Esophagus squamous epithelium (tissue), 5 donors: ENCODE data around the gene FBXO10. TPM values are rescaled to one million over a fixed set of nuclear protein-coding genes. Genes with fewer than 3 reads are reported as not detected.
"Not testable (repeated sequence)": the region's sequence is repeated elsewhere in the genome, so short reads cannot be mapped to it uniquely, and the experiment has no call there.

Source experiments
- DNase-seq: peaks from one replicate; lab custom pipeline; 2025; lab: John Stamatoyannopoulos, UW
- H3K27ac ChIP-seq, 4 donors: fragments of 200-600 bp; sonication (generic); one replicate each; pipeline ENCODE4 v1.5.1; 2016 to 2019; ENCODE audit warnings: mild to moderate bottlenecking in 1 of 4
- H3K27me3 ChIP-seq, 4 donors: fragments of 200-600 bp; sonication (generic); 1 replicate in 3 of 4; 2 replicates in 1 of 4; pipeline versions ENCODE4 v1.5.1 to v1.6.0; 2017 to 2021; ENCODE audit warnings: antibody characterized with exemption in 1 of 4
- H3K36me3 ChIP-seq, 3 donors: fragments of 200-600 bp; sonication (generic); one replicate each; pipeline ENCODE4 v1.5.1; 2016 to 2019
- H3K4me1 ChIP-seq, 3 donors: fragments of 200-600 bp; sonication (generic); one replicate each; pipeline ENCODE4 v1.5.1; 2017 to 2019
- H3K4me3 ChIP-seq, 4 donors: fragments of 200-600 bp; sonication (generic); 1 replicate in 3 of 4; 2 replicates in 1 of 4; pipeline ENCODE4 v1.5.1; 2016 to 2019; ENCODE audit warnings: mild to moderate bottlenecking in 2 of 4, moderate library complexity in 1 of 4
- H3K9me3 ChIP-seq, 3 donors: fragments of 200-600 bp; sonication (generic); one replicate each; pipeline ENCODE4 v1.5.1; 2016 to 2019
- POLR2A ChIP-seq, 4 donors: fragments of 450-650 bp; IDR thresholded peaks; one replicate each; pipeline ENCODE4 v1.6.1; 2017; ENCODE audit warnings: antibody characterized with exemption in 4 of 4, mild to moderate bottlenecking in 4 of 4, moderate library complexity in 3 of 4
- WGBS, 2 donors: methylation state at CpG; one replicate each; pipeline ENCODE4 v1.1.5; 2018; 5-methylcytosine and 5-hydroxymethylcytosine counted together
- intact Hi-C: fragments of 100-400 bp; cut with DNase I; formaldehyde crosslinking; loops from one replicate; pipeline ENCODE4 v1.15.0; 2022
- total RNA-seq, 4 donors: library from RNA; depleted of rRNA; stranded (reverse); fragments of >200 nt; gene quantifications; one replicate each; pipeline ENCODE4 v1.1.0, GENCODE V29; 2016
- TF ChIP-seq, protein P1 (sequence below), 6 experiments: fragments of 450-650 bp in 4 of 6; fragments of 200-600 bp in 2 of 6; sonication (generic) in 2 of 6; IDR thresholded peaks; one replicate each; pipeline ENCODE4 v1.5.1; 2016 to 2019; ENCODE audit warnings: antibody characterized with exemption in 6 of 6, mild to moderate bottlenecking in 4 of 6, moderate library complexity in 4 of 6
- donor health status: DM: yes; HTN: yes; CAD: no.

FBXO10 gene
- total RNA-seq, 4 donors from 2014 or later = 3.4 to 6.0 (median 4.4) TPM

DNA sequence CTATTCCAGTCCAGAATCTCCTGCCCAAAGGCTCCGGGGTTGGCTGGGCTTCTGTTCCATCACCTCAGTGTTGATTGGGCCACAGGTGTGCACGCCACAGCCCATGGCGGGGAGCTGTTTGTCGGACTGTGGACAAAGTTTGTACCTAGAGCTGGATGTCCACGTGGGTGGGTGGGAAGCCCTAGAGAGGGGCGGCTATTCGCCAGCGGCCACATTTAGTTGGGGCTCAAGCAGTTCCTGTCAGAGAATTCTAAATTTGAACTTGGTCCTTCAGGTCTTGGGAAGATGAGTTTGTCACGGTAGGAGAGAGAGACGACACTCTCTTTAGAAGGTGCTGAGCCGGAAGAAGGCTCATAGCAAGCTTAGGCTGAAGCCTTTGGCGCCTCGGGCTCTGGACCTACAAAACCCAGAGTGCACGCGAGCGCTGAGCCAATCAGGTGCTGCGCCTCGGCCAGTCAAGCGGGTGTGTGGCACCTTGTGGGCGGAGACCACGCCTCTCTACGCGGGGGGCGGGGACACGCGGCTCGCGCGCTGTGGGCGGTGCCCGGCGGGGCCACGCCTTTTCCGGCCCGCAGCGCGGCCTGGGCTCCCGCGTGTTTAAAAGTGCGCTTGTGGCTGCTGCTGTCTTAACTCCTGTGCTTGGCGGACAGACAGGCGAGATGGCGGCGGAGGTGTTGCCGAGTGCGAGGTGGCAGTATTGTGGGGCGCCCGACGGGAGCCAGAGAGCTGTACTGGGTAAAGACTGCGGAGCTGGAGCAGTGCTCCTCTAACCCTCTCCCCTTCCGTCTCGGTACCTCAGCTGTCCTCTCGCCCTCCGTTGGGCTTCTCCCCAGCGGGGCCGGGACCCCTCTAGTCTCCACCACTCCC, 90.6 kb downstream of the FBXO10 start, which contains the start of gene POLR1E:
Gene POLR1E (plus strand): TSS at position 560 of the 867 bp plus-strand sequence. CDS start 100 bp downstream, at position 660.
- intact Hi-C loops = no loop called here
- peak; percentile 77 for DNase-seq
- Histone ChIP-seq H3K36me3 (peaks cover 0 to 27% (median 0%) of the 10 kb centered on the region in 3 donors), H3K27ac (peak within 1 kb of the TSS; percentile 84 to 89 (median 88)), H3K4me1 (peaks cover 21 to 42% (median 23%) of the 10 kb centered on the region in 3 donors), H3K4me3 (peak within 1 kb of the TSS; percentile 58 to 92 (median 76)), H3K27me3 (peaks cover 0 to 2% (median 0%) of the 10 kb centered on the region in 4 donors), H3K9me3 (no peaks in the 10 kb centered on the region)
- TF ChIP-seq, protein P1, sequence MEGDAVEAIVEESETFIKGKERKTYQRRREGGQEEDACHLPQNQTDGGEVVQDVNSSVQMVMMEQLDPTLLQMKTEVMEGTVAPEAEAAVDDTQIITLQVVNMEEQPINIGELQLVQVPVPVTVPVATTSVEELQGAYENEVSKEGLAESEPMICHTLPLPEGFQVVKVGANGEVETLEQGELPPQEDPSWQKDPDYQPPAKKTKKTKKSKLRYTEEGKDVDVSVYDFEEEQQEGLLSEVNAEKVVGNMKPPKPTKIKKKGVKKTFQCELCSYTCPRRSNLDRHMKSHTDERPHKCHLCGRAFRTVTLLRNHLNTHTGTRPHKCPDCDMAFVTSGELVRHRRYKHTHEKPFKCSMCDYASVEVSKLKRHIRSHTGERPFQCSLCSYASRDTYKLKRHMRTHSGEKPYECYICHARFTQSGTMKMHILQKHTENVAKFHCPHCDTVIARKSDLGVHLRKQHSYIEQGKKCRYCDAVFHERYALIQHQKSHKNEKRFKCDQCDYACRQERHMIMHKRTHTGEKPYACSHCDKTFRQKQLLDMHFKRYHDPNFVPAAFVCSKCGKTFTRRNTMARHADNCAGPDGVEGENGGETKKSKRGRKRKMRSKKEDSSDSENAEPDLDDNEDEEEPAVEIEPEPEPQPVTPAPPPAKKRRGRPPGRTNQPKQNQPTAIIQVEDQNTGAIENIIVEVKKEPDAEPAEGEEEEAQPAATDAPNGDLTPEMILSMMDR (IDR thresholded peaks at IDR 0.05) = no peak
- TF ChIP-seq POLR2A (IDR thresholded peaks at IDR 0.05) = peak in 3 of 4 donors; percentile 64 to 80 (median 76)
- 3 to 18% methylated on average over 13 to 29 of the region's 56 CpGs for WGBS, 2 donors

GRCh38 chr9:37480759-37481158, 95.4 kb downstream of the FBXO10 start:
- no peak for TF ChIP-seq POLR2A (IDR thresholded peaks at IDR 0.05)
- TF ChIP-seq, protein P1 (IDR thresholded peaks at IDR 0.05) = no peak
- Histone ChIP-seq H3K4me1 (peaks cover 0 to 14% (median 4%) of the 10 kb centered on the region in 3 donors), H3K36me3 (no peaks in the 10 kb centered on the region), H3K4me3 (no peak overlapping the region), H3K27me3 (peaks cover 0 to 13% (median 0%) of the 10 kb centered on the region in 4 donors), H3K9me3 (no peaks in the 10 kb centered on the region), H3K27ac (no peak overlapping the region)
- DNase-seq = no peak
- intact Hi-C loops = no loop called here
- 74 to 90% methylated on average over 3 of the region's 3 CpGs for WGBS, 2 donors

DNA sequence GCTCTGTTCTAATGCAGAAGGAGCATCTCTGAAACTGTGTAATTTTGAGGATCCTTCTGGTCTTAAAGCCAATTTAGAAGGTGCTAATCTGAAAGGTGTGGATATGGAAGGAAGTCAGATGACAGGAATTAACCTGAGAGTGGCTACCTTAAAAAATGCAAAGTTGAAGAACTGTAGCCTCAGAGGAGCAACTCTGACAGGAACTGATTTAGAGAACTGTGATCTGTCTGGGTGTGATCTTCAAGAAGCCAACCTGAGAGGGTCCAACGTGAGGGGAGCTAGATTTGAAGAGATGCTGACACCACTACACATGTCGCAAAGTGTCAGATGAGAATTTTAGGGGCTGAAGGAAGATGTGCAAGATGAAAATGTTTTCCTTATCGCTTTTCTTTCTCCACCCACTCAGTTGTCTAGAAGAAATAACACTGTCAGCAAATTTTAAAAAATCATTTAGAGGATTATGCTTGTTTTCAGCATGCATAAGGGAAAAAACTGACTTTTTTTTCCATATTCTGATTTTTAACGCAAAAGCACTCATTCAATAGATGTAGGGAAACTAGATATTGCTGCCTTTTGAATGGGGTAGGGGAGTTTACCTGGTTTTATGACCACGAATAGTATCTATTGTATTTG, 98.1 kb downstream of the FBXO10 start:
- peaks cover 0 to 13% (median 0%) of the 10 kb centered on the region in 4 donors for H3K27me3 ChIP-seq
- intact Hi-C loops, H3K36me3 ChIP-seq, H3K4me1 ChIP-seq, H3K4me3 ChIP-seq, DNase-seq, H3K27ac ChIP-seq, H3K9me3 ChIP-seq: not testable (repeated sequence)
- WGBS, 2 donors = 62 to 63% methylated on average over 5 of the region's 5 CpGs

DNA sequence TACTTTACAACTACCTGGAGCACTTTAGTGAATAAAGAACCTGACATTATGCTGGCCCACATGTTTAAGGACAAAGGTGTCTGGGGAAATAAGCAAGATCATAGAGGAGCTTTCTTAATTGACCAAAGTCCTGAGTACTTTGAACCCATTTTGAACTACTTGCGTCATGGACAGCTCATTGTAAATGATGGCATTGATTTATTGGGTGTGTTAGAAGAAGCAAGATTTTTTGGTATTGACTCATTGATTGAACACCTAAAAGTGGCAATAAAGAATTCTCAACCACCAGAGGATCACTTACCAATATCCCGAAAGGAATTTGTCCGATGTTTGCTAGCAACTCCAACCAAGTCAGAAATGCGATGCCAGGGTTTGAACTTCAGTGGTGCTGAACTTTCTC, 98.7 kb downstream of the FBXO10 start:
- 79 to 82% methylated on average over 4 of the region's 4 CpGs for WGBS, 2 donors
- intact Hi-C loops, DNase-seq: not testable (repeated sequence)

DNA sequence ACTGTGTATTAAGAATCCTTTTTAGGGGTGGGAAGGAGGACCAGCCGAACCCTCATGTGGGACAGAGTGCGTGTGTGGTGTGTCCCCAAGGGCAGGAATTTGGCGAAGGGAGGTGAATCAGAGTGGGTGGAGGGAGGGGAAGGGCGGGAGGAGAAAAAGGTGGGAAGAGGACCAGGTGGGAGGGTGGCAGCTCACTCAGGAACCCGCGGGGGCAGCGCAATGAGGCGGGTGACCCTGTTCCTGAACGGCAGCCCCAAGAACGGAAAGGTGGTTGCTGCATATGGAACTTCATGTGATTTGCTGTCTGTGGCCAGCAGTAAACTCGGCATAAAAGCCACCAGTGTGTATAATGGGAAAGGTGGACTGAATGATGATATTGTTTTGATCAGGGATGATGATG, 99.2 kb downstream of the FBXO10 start:
- no peaks in the 10 kb centered on the region for H3K36me3 ChIP-seq
- H3K27me3 ChIP-seq = peaks cover 0 to 13% (median 0%) of the 10 kb centered on the region in 4 donors
- intact Hi-C loops = no loop called here
- 69 to 74% methylated on average over 11 of the region's 11 CpGs for WGBS, 2 donors
- H3K9me3 ChIP-seq = peaks cover 0 to 5% (median 5%) of the 10 kb centered on the region in 3 donors
- DNase-seq = no peak
- H3K4me3 ChIP-seq = no peak overlapping the region
- H3K27ac ChIP-seq = no peak overlapping the region
- TF ChIP-seq POLR2A (IDR thresholded peaks at IDR 0.05) = no peak
- TF ChIP-seq, protein P1 (IDR thresholded peaks at IDR 0.05) = no peak
- H3K4me1 ChIP-seq = peaks cover 1 to 14% (median 8%) of the 10 kb centered on the region in 3 donors

More for the DNA sequence above, 98.7 kb downstream of the FBXO10 start:
- H3K36me3 ChIP-seq, H3K27ac ChIP-seq, H3K4me3 ChIP-seq, H3K9me3 ChIP-seq: not testable (repeated sequence)
- Histone ChIP-seq H3K27me3 (peaks cover 0 to 13% (median 0%) of the 10 kb centered on the region in 4 donors), H3K4me1 (peaks cover 0 to 13% (median 3%) of the 10 kb centered on the region in 3 donors)
